ENCODE measurements around the gene APC2.

APC2 gene

DNA sequence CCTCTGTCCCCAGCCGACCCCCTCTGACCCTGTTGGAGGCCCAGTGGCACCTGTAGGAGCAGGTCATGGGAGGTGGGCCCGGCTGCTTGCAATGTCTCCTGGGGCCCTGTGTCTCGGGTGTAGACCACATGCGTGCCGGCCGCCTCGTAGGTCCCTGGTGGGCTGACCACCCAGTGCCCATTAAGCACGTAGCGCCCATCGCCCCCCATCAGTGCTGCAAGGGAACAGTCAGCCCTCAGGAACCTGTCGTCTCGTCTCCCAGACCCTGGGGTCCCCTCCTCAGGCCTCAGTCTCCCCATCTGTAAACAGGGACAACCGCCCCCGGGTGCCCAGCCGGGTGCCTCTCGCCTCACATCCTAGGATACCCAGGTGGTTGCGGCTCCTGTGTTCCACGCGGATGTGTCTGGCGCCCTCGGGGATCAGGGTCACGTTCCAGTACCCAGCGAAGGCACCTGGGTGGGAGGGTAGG is 57.3 kb downstream of the APC2 start:
- peaks cover 72% of the 10 kb centered on the region for H3K27me3 Mint-ChIP-seq (ENCODE audit: low read depth, poor library complexity)
- TF ChIP-seq, protein P1, sequence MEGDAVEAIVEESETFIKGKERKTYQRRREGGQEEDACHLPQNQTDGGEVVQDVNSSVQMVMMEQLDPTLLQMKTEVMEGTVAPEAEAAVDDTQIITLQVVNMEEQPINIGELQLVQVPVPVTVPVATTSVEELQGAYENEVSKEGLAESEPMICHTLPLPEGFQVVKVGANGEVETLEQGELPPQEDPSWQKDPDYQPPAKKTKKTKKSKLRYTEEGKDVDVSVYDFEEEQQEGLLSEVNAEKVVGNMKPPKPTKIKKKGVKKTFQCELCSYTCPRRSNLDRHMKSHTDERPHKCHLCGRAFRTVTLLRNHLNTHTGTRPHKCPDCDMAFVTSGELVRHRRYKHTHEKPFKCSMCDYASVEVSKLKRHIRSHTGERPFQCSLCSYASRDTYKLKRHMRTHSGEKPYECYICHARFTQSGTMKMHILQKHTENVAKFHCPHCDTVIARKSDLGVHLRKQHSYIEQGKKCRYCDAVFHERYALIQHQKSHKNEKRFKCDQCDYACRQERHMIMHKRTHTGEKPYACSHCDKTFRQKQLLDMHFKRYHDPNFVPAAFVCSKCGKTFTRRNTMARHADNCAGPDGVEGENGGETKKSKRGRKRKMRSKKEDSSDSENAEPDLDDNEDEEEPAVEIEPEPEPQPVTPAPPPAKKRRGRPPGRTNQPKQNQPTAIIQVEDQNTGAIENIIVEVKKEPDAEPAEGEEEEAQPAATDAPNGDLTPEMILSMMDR (IDR thresholded peaks at IDR 0.05): no peak
- H3K4me1 Mint-ChIP-seq: peaks cover 23% of the 10 kb centered on the region
- DNase-seq: no peak
- peaks cover 4% of the 10 kb centered on the region for H3K9me3 Mint-ChIP-seq
- no peaks in the 10 kb centered on the region for H3K36me3 Mint-ChIP-seq (ENCODE audit: low read depth)
- H3K4me3 Mint-ChIP-seq: no peak overlapping the region
- no peak overlapping the region for H3K27ac Mint-ChIP-seq

DNA sequence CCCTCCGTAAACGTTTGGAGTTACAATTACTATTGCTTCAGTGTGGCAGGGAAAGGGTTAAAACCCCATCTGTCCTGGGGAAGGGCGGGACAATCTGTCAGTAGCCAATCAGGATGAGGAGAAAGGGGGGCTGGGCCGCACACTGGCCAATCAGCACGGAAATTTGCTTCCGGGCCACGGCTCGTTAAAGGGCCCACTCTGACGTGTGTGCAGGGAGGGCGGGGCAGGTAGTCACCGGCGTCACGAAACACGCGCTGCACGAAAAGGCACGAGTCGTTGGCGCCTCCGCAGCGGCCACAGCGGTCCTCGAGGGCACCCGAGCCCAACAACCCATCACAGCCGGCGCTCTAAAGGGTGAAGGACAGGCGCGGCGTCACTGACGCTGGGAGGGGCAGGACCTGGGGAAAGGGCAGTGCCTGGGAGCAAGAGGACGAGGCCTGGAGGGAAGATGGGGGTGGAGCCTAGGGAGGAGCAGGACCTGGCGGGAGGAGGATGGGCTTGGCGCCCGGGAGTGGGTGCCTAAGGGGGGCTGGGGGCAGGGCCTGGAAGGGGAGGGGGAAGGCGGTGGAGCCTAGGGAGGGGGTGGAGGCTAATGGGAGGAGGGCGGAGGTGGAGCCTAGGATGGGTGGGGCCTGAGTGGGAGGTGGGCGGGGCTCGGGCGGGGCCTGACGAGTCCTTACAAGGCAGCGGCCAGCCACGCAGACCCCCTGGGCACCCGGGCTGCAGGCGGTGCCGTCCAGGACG is 58.0 kb downstream of the APC2 start:
- peak; percentile 92 for DNase-seq
- peak overlapping the region; percentile 86 for H3K4me3 Mint-ChIP-seq
- H3K36me3 Mint-ChIP-seq (ENCODE audit: low read depth): no peaks in the 10 kb centered on the region
- H3K27me3 Mint-ChIP-seq (ENCODE audit: low read depth, poor library complexity): peaks cover 71% of the 10 kb centered on the region
- H3K9me3 Mint-ChIP-seq: peaks cover 4% of the 10 kb centered on the region
- H3K4me1 Mint-ChIP-seq: peaks cover 23% of the 10 kb centered on the region
- TF ChIP-seq, protein P1 (IDR thresholded peaks at IDR 0.05): no peak
- H3K27ac Mint-ChIP-seq: peak overlapping the region; percentile 99

DNA sequence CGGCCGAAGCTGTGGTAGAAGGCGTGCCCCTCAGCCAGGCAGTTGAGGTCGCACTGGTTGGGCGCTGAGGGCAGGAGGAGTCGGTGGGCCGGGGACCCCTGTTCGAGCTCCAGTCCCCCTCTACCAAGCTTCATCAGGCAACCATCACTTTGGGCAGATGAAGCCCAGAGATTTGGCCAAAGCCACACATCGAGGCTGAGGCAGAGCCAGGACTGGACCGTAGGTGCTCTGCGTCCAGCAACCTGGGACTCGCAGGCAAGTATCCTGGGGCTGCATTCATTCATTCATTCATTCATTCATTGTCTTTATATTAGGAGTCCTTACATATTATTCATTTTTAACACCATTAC is 58.6 kb downstream of the APC2 start:
- peak overlapping the region; percentile 55 for H3K4me3 Mint-ChIP-seq
- no peak overlapping the region for H3K27ac Mint-ChIP-seq
- peaks cover 22% of the 10 kb centered on the region for H3K4me1 Mint-ChIP-seq
- H3K27me3 Mint-ChIP-seq (ENCODE audit: low read depth, poor library complexity): peaks cover 65% of the 10 kb centered on the region
- TF ChIP-seq, protein P1 (IDR thresholded peaks at IDR 0.05): no peak
- peaks cover 4% of the 10 kb centered on the region for H3K9me3 Mint-ChIP-seq
- DNase-seq: no peak
- H3K36me3 Mint-ChIP-seq (ENCODE audit: low read depth): no peaks in the 10 kb centered on the region

DNA sequence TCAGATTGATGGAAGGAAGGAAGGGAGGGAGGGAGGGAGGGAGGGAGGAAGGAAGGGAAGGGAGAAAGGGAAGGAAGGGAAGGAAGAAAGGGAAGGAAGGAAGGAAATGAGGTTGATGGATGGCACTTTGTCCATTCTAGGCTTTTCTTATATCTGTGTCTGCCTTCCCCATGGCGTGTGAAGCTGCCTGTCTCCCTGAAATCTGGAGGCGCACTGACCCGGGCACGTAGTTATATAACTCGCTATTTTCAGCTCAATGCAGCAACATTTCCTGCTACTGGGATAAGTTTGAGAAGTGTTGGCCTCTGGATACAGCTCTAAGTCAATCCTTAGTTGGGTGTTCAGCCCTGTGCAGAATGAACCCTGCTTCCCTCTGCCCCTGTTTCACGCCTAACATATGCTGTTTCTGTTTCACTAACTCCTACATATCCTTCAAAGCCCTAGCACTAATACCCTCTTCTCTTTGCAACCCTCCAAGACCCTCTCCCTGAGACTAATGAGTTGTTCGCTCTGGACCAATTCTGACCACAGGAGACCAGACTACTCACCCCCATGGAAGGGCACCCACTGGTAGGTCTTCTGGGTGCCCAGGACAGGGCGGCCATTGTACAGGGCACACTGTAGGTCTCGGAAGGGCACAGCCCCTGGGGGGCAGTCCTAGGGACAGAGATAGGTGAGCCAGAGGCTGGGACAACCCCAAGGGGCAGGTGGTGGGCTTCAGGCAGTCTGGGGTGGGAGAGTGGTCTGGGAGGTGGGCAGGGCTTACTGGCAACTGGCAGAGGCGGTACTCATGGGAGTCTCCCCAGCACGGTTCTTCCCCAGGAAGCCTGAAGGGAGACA is 59.9 kb downstream of the APC2 start:
- Mint-ChIP-seq H3K4me1 (peaks cover 13% of the 10 kb centered on the region), H3K36me3 (ENCODE audit: low read depth) (no peaks in the 10 kb centered on the region), H3K4me3 (no peak overlapping the region), H3K9me3 (peaks cover 4% of the 10 kb centered on the region), H3K27me3 (ENCODE audit: low read depth, poor library complexity) (peaks cover 63% of the 10 kb centered on the region), H3K27ac (no peak overlapping the region)
- TF ChIP-seq, protein P1 (IDR thresholded peaks at IDR 0.05): no peak
- DNase-seq: no peak

DNA sequence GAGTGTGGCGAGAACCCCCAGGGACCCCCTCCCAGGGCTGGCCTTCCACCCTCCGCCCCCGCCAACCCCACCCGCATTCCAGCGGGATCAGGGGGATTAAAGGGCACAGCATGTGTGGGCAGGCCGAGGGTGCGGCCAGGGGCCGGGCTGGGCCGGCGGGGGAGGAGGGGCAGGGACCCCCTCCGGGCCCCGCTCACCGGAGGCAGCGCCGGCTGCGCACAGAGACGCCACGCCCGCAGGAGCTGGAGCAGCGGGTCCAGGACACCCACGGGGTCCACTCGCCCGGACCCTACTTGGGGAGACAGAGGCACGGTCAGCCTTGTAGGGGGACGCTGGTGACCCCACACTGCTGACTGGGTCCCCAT is 60.5 kb downstream of the APC2 start:
- Mint-ChIP-seq H3K4me3 (no peak overlapping the region), H3K27ac (no peak overlapping the region), H3K36me3 (ENCODE audit: low read depth) (no peaks in the 10 kb centered on the region), H3K27me3 (ENCODE audit: low read depth, poor library complexity) (peaks cover 63% of the 10 kb centered on the region), H3K9me3 (peaks cover 4% of the 10 kb centered on the region), H3K4me1 (peaks cover 13% of the 10 kb centered on the region)
- no peak for DNase-seq
- TF ChIP-seq, protein P1 (IDR thresholded peaks at IDR 0.05): no peak

All from nephron progenitor cell (in vitro differentiated cells).